HEK293 (cell line): ENCODE data around the gene PLXNA2.

Source experiments
- CTCF ChIA-PET: fragments of 350-600 bp; formaldehyde crosslinking; extraction: SDS; loops from one replicate; lab custom pipeline; 2021; ENCODE audit warnings: antibody characterized with exemption; lab: Yijun Ruan, JAX
- POLR2A ChIA-PET: fragments of 300-600 bp; formaldehyde crosslinking; extraction: SDS; loops from one replicate; lab custom pipeline; 2020; ENCODE audit warnings: antibody characterized with exemption, inconsistent platforms; lab: Yijun Ruan, JAX
- H3K27ac ChIP-seq: fragments of 200-500 bp; sonication (Bioruptor generic); 2 replicates; pipeline ENCODE4 v1.5.1; 2014; ENCODE audit warnings: low read depth, low read length, control low read depth, inconsistent platforms; ENCODE audit errors: extremely low read depth
- H3K36me3 ChIP-seq, 2 experiments: fragments of 200-500 bp in 1 of 2; sonication (Bioruptor generic) in 1 of 2; 1 replicate in 1 of 2; 2 replicates in 1 of 2; pipeline ENCODE4 v1.5.1; 2014 to 2017; ENCODE audit warnings: inconsistent platforms in 2 of 2, low read length in 2 of 2; ENCODE audit not compliant: control insufficient read depth in 2 of 2, insufficient read depth in 1 of 2
- H3K4me1 ChIP-seq: fragments of 200-500 bp; sonication (Bioruptor generic); 2 replicates; pipeline ENCODE4 v1.5.1; 2014; ENCODE audit warnings: mild to moderate bottlenecking, low read length, inconsistent platforms; ENCODE audit not compliant: control insufficient read depth, insufficient read depth
- H3K4me3 ChIP-seq: 2 replicates; pipeline ENCODE4 v1.5.1; 2011; ENCODE audit warnings: low read depth, mild to moderate bottlenecking, control low read depth, low read length, moderate library complexity
- H3K9me3 ChIP-seq: fragments of 200-500 bp; sonication (Bioruptor generic); 2 replicates; pipeline ENCODE4 v1.5.1; 2014; ENCODE audit warnings: low read depth, low read length, inconsistent platforms; ENCODE audit not compliant: control insufficient read depth, insufficient read depth
- GLI2 ChIP-seq: fragments of 450-650 bp; formaldehyde crosslinking; IDR thresholded peaks from 2 replicates; pipeline ENCODE4; 2017; ENCODE audit warnings: missing biosample characterization, missing genetic modification characterization, low read depth, borderline replicate concordance
- HOXC10 ChIP-seq: sonication (generic); formaldehyde crosslinking; IDR thresholded peaks from 2 replicates; pipeline ENCODE4 v1.8.1; 2023; ENCODE audit warnings: mild to moderate bottlenecking, missing genetic modification reagents
- KLF7 ChIP-seq: fragments of 450-650 bp; formaldehyde crosslinking; IDR thresholded peaks from 2 replicates; pipeline ENCODE4 v1.5.1; 2016; ENCODE audit warnings: missing biosample characterization, missing genetic modification characterization, borderline replicate concordance
- SCRT2 ChIP-seq: fragments of 450-650 bp; formaldehyde crosslinking; IDR thresholded peaks from 2 replicates; pipeline ENCODE4 v1.5.1; 2016; ENCODE audit warnings: missing biosample characterization, missing genetic modification characterization
- ZFP41 ChIP-seq: fragments of 450-650 bp; formaldehyde crosslinking; IDR thresholded peaks from 2 replicates; pipeline ENCODE4 v1.5.1; 2016; ENCODE audit warnings: missing biosample characterization, missing genetic modification characterization, borderline replicate concordance
- ZIC2 ChIP-seq: fragments of 450-650 bp; formaldehyde crosslinking; IDR thresholded peaks from 2 replicates; pipeline ENCODE4 v1.5.1; 2016; ENCODE audit warnings: missing biosample characterization, missing genetic modification characterization
- ZNF112 ChIP-seq: fragments of 450-650 bp; formaldehyde crosslinking; IDR thresholded peaks from 2 replicates; pipeline ENCODE4 v1.5.0; 2017; ENCODE audit warnings: missing biosample characterization, missing genetic modification characterization
- ZNF121 ChIP-seq: fragments of 450-650 bp; formaldehyde crosslinking; IDR thresholded peaks from 2 replicates; pipeline ENCODE4 v1.5.1; 2016; ENCODE audit warnings: missing biosample characterization, missing genetic modification characterization
- ZNF138 ChIP-seq: fragments of 450-650 bp; formaldehyde crosslinking; IDR thresholded peaks from 2 replicates; pipeline ENCODE4 v1.5.1; 2016; ENCODE audit warnings: missing biosample characterization, missing genetic modification characterization, borderline replicate concordance
- ZNF169 ChIP-seq: fragments of 450-650 bp; formaldehyde crosslinking; IDR thresholded peaks from 2 replicates; pipeline ENCODE4 v1.5.1; 2016; ENCODE audit warnings: missing biosample characterization, missing genetic modification characterization
- ZNF202 ChIP-seq: fragments of 450-650 bp; formaldehyde crosslinking; IDR thresholded peaks from 2 replicates; pipeline ENCODE4 v1.5.1; 2016; ENCODE audit warnings: missing biosample characterization, missing genetic modification characterization, borderline replicate concordance
- ZNF211 ChIP-seq: fragments of 450-650 bp; formaldehyde crosslinking; IDR thresholded peaks from 2 replicates; pipeline ENCODE4 v1.5.1; 2016; ENCODE audit warnings: low read depth, missing biosample characterization, missing genetic modification characterization
- ZNF214 ChIP-seq: fragments of 450-650 bp; formaldehyde crosslinking; IDR thresholded peaks from 2 replicates; pipeline ENCODE4 v1.5.1; 2017; ENCODE audit warnings: missing biosample characterization, mild to moderate bottlenecking, missing genetic modification characterization, borderline replicate concordance
- ZNF239 ChIP-seq: fragments of 450-650 bp; formaldehyde crosslinking; IDR thresholded peaks from 2 replicates; pipeline ENCODE4 v1.5.1; 2016; ENCODE audit warnings: missing biosample characterization, missing genetic modification characterization
- ZNF292 ChIP-seq: fragments of 450-650 bp; formaldehyde crosslinking; IDR thresholded peaks from 2 replicates; pipeline ENCODE4 v1.5.1; 2016; ENCODE audit warnings: low read depth, missing biosample characterization, missing genetic modification characterization, borderline replicate concordance
- ZNF423 ChIP-seq: fragments of 450-650 bp; formaldehyde crosslinking; IDR thresholded peaks from 2 replicates; pipeline ENCODE4 v1.5.1; 2016; ENCODE audit warnings: missing biosample characterization, missing genetic modification characterization
- ZNF510 ChIP-seq: fragments of 450-650 bp; formaldehyde crosslinking; IDR thresholded peaks from 2 replicates; pipeline ENCODE4 v1.5.1; 2018; ENCODE audit warnings: mild to moderate bottlenecking, missing genetic modification characterization, missing biosample characterization; ENCODE audit not compliant: insufficient replicate concordance
- ZNF513 ChIP-seq: fragments of 450-650 bp; IDR thresholded peaks from 2 replicates; pipeline ENCODE4 v1.5.1; 2018; ENCODE audit warnings: missing biosample characterization, missing genetic modification characterization
- ZNF529 ChIP-seq: fragments of 450-650 bp; formaldehyde crosslinking; IDR thresholded peaks from 2 replicates; pipeline ENCODE4 v1.5.1; 2017; ENCODE audit warnings: missing genetic modification characterization, missing biosample characterization; ENCODE audit not compliant: insufficient replicate concordance
- ZNF530 ChIP-seq: fragments of 450-650 bp; formaldehyde crosslinking; IDR thresholded peaks from 2 replicates; pipeline ENCODE4 v1.5.1; 2016; ENCODE audit warnings: low read depth, missing biosample characterization, missing genetic modification characterization
- ZNF544 ChIP-seq: fragments of 450-650 bp; formaldehyde crosslinking; IDR thresholded peaks from 2 replicates; pipeline ENCODE4 v1.5.0; 2017; ENCODE audit warnings: missing biosample characterization, missing genetic modification characterization
- ZNF571 ChIP-seq: fragments of 450-650 bp; formaldehyde crosslinking; IDR thresholded peaks from 2 replicates; pipeline ENCODE4 v1.5.0; 2017; ENCODE audit warnings: missing biosample characterization, missing genetic modification characterization
- ZNF747 ChIP-seq: fragments of 450-650 bp; formaldehyde crosslinking; IDR thresholded peaks from 2 replicates; pipeline ENCODE4 v1.5.1; 2016; ENCODE audit warnings: missing biosample characterization, missing genetic modification characterization

The PLXNA2 gene

DNA sequence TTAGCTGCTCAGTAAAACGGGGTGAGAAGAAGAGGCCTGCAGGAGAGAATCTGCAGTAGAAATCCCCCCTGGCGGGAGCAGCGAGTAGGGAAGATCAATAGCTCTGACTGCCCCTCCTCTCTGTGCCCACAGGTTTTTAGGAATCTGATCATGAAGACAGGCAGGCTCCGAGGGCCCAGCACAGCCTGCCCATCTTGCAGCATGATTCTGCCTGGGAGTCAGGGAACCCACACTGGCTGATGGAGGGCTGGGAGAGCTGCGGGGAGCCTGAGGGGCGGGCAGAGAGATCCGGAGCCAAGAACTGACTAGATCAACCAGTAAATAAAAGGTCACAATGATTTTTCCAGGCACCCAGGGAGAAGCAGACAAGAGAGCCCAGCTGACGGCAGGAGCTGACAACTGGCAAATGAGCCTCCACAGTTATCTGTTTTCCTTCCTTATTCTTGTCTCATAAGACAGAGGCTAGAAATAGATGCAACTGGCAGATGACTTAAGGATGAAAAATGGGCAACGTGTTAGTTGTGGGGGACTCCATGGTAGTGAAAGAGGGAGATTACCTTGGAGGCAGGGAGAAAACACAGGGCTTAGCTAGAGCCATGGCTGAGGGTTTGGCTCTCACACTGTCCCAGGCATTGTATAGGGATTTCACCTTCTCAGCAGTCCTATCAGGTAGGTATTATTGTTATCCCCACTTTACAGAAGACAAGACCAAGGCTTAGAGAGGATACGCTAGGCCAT is 116.2 kb downstream of the PLXNA2 start:
- Histone ChIP-seq H3K27ac (no peak overlapping the region), H3K36me3 (no peaks in the 10 kb centered on the region), H3K9me3 (no peaks in the 10 kb centered on the region), H3K4me1 (no peaks in the 10 kb centered on the region), H3K4me3 (no peak overlapping the region)
- ChIA-PET CTCF (interaction anchor here (0.8 to 5.3 kb wide), 3 partner anchors 12 to 105 kb away, joined by 3 to 46 read pairs (median 3); no protein-coding TSS in a partner anchor), POLR2A (no interaction called here)
- TF ChIP-seq HOXC10 (CRISPR knock-in tag), result no peak
- TF ChIP-seq ZNF292, result no peak
- peak; percentile 16; the same call in 1 of the 2 replicates for TF ChIP-seq ZIC2 (tag by site-specific recombination)
- TF ChIP-seq SCRT2 (tag by site-specific recombination), result no peak

- H3K4me1 ChIP-seq, result no peaks in the 10 kb centered on the region
- ChIA-PET POLR2A (no interaction called here), CTCF (interaction anchor here (0.8 to 1.1 kb wide), 2 partner anchors 33 to 104 kb away, joined by 3 read pairs; no protein-coding TSS in a partner anchor)
- no peak for TF ChIP-seq ZFP41
- TF ChIP-seq ZNF544 (tag by site-specific recombination), result no peak
- no peak for TF ChIP-seq ZNF239
- TF ChIP-seq ZNF530 (tag by site-specific recombination), result no peak
- no peak for TF ChIP-seq ZNF169 (tag by site-specific recombination)
- no peak for TF ChIP-seq ZNF423 (tag by site-specific recombination)
- no peak for TF ChIP-seq ZNF571 (tag by site-specific recombination)
- no peak for TF ChIP-seq KLF7 (tag by site-specific recombination)
- no peak for TF ChIP-seq ZNF202 (tag by site-specific recombination)
- no peak for TF ChIP-seq ZNF121
- no peak for TF ChIP-seq ZNF138 (tag by site-specific recombination)
- no peak for TF ChIP-seq ZNF529 (tag by site-specific recombination)
- TF ChIP-seq GLI2 (tag by site-specific recombination), result no peak
- no peak for TF ChIP-seq ZNF112
- no peak for TF ChIP-seq ZNF747
- no peak for TF ChIP-seq ZNF211 (tag by site-specific recombination)
- no peak for TF ChIP-seq ZNF510
- TF ChIP-seq ZNF214 (tag by site-specific recombination), result no peak
- H3K27ac ChIP-seq, result no peak overlapping the region
- no peak overlapping the region for H3K4me3 ChIP-seq
- H3K36me3 ChIP-seq, result no peaks in the 10 kb centered on the region
- H3K9me3 ChIP-seq, result no peaks in the 10 kb centered on the region
Measured at GRCh38 chr1:208127284-208127683, 116.9 kb downstream of the PLXNA2 start.

GRCh38 chr1:208126108-208126507 is 118.1 kb downstream of the PLXNA2 start:
- Histone ChIP-seq H3K4me1 (no peaks in the 10 kb centered on the region), H3K27ac (no peak overlapping the region), H3K36me3 (no peaks in the 10 kb centered on the region), H3K9me3 (no peaks in the 10 kb centered on the region), H3K4me3 (no peak overlapping the region)
- TF ChIP-seq ZIC2 (tag by site-specific recombination), result peak; percentile 78
- TF ChIP-seq ZNF513, result no peak
- CTCF ChIA-PET, result no interaction called here
- POLR2A ChIA-PET, result no interaction called here
